GM19463 (cell line): Measurements from ENCODE around the gene SPON1.
"Not testable (repeated sequence)": the region's sequence is repeated elsewhere in the genome, so short reads cannot be mapped to it uniquely, and the experiment has no call there.

Experiments used
- ATAC-seq: cut with Tn5 transposase; IDR thresholded peaks from one replicate; pipeline ENCODE4 v1.9.1; 2021; ENCODE audit warnings: mild to moderate bottlenecking, moderate library complexity; ENCODE audit not compliant: unreplicated experiment

The SPON1 gene

GRCh38 chr11:13962562-13963168 is at the start of gene SPON1:
SPON1 (plus strand) TSS chr11:13962723; CDS start chr11:13962905, 182 bp downstream.
- no peak for ATAC-seq

- ATAC-seq, result no peak
Measured at GRCh38 chr11:13917264-13917663, 45.3 kb upstream of the SPON1 start.

- no peak for ATAC-seq
Measured at GRCh38 chr11:13917904-13918303, 44.6 kb upstream of the SPON1 start.

- no peak for ATAC-seq
Measured at GRCh38 chr11:13920756-13921155, 41.8 kb upstream of the SPON1 start.

- ATAC-seq, result no peak
Measured at GRCh38 chr11:13921545-13921944, 41.0 kb upstream of the SPON1 start.

GRCh38 chr11:13923182-13923581 is 39.3 kb upstream of the SPON1 start:
- ATAC-seq, result no peak

- no peak for ATAC-seq
Measured at GRCh38 chr11:13923716-13924650, 38.5 kb upstream of the SPON1 start.

GRCh38 chr11:13924801-13925327 is 37.7 kb upstream of the SPON1 start:
- no peak for ATAC-seq

GRCh38 chr11:13926366-13926765 is 36.2 kb upstream of the SPON1 start:
- not testable (repeated sequence) for ATAC-seq

- no peak for ATAC-seq
Measured at GRCh38 chr11:13926981-13927380, 35.5 kb upstream of the SPON1 start.

GRCh38 chr11:13927481-13927880 is 35.0 kb upstream of the SPON1 start:
- no peak for ATAC-seq

- ATAC-seq, result no peak
Measured at GRCh38 chr11:13928566-13929251, 33.8 kb upstream of the SPON1 start.

- ATAC-seq, result no peak
Measured at GRCh38 chr11:13929395-13929891, 33.1 kb upstream of the SPON1 start.

- ATAC-seq, result no peak
Measured at GRCh38 chr11:13931356-13931755, 31.2 kb upstream of the SPON1 start.

- not testable (repeated sequence) for ATAC-seq
Measured at GRCh38 chr11:13937154-13937553, 25.4 kb upstream of the SPON1 start.

GRCh38 chr11:13938829-13939228 is 23.7 kb upstream of the SPON1 start:
- not testable (repeated sequence) for ATAC-seq

GRCh38 chr11:13939961-13940906 is 22.3 kb upstream of the SPON1 start:
- ATAC-seq, result no peak

- no peak for ATAC-seq
Measured at GRCh38 chr11:13940907-13941256, 21.6 kb upstream of the SPON1 start.

- no peak for ATAC-seq
Measured at GRCh38 chr11:13941775-13942174, 20.7 kb upstream of the SPON1 start.

- ATAC-seq, result no peak
Measured at GRCh38 chr11:13942378-13942777, 20.1 kb upstream of the SPON1 start.
